GF-D8 (cell line): Measurements from ENCODE around the gene RSPH3.
"Not testable (repeated sequence)": the region's sequence is repeated elsewhere in the genome, so short reads cannot be mapped to it uniquely, and the experiment has no call there.

ENCODE experiments used
- DNase-seq: peaks from one replicate; lab custom pipeline; 2025; lab: John Stamatoyannopoulos, UW

The RSPH3 gene

GRCh38 chr6:159025224-159025623, 25.2 kb upstream of the RSPH3 start:
- DNase-seq: not testable (repeated sequence)

DNA sequence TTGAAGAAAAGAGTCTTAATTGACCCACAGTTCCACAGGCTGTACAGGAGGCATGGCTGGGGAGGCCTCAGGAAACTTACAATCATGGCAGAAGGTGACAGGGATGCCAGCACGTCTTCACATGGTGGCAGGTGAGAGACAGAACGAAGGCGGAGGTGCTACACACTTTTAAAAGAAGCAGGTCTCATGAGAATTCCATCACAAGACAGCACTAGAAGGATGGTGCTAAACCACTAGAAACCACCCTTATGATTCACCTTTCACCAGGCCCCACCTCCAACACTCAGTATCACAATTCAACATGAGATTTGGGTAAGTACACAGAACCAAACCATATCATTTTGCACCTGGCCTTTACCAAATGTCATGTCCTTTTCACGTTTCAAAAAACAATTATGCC, 23.9 kb upstream of the RSPH3 start:
- DNase-seq: no peak

DNA sequence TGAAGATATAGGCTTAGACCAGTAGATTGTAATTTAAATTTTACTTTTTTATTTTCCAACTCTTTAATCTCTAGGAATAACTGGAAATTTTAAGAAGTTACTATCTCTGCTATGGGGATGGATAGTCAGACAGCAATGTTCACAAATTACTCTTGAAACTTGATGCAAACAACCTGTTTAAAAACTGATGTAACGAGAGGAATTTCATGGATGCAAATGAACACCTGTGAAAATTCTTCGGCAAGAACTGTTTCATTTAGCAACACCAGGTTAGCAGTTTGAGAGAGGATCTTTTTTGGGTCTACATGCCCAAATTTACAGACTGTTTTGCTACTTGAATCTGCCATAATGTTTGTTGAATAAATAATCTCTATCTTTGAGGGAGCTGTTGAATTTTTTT, 20.0 kb upstream of the RSPH3 start:
- DNase-seq: no peak

- DNase-seq: no peak
Observed at GRCh38 chr6:159017757-159018559, 18.0 kb upstream of the RSPH3 start.

GRCh38 chr6:159014406-159014805, 14.4 kb upstream of the RSPH3 start:
- no peak for DNase-seq

GRCh38 chr6:159013229-159013628, 13.2 kb upstream of the RSPH3 start:
- DNase-seq: no peak

DNA sequence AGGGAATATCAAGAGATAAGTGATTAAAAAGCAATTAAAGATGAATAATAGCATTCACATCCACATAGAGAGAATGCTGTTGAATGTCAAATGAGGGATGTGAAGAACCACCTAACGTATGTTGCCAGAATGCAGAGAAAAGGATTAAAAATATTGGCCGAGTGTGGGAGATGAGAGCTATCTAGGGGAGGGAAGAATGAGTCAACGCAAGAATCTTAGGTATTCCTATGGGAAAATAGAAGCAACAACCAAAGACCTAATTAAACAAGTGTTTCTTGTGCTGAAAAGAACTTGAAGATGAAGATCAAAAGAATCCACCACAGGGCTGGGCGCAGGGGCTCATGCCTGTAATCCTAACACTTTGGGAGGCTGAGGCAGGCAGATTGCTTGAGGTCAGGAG, 12.2 kb upstream of the RSPH3 start:
- no peak for DNase-seq

GRCh38 chr6:159010037-159010612, 10.1 kb upstream of the RSPH3 start:
- not testable (repeated sequence) for DNase-seq

DNA sequence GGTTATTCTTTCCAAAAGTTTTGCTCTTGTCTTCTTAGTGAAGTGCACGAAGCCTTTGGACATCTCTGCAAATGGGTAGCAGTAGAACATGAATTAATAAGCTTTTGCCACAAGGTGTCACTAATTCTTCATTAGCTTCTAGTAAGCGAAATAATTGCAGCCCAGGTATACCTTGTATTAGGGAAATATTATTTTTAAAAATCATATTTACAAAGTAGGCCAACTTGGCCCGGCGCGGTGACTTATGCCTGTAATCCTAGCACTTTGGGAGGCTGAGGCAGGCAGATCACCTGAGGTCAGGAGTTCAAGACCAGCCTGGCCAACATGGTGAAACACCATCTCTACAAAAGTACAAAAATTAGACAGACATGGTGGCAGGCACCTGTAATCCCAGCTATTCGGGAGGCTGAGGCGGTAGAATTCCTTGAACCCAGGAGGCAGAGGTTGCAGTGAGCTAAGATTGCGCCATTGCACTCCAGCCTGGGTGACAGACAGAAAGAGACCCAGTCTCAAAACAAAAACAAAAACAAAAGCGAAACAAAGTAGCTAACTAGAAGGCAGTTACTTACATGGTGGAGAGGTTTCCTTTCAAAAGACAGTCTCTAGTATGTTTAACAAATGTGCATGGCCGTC, 8.8 kb upstream of the RSPH3 start:
- DNase-seq: no peak

GRCh38 chr6:159007510-159007909, 7.5 kb upstream of the RSPH3 start:
- DNase-seq: no peak

DNA sequence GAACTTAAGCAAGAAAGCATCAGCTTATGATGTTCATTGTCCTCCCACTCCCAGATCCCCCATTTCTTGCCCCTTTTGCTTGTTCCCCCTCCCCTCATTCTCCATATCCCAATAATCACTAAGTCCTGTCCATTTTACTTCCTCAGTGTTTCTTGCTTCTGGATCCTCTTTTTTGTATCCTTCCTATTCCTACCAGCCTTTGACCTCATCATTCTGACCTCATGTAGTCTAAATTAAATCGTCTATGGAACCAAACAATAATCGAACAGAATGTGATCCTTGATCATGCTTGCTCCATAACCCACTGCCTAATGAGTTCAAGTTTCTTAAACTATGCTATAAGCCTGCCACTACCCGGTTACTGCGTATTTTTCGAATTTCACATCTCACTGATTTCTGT, 5.4 kb upstream of the RSPH3 start:
- no peak for DNase-seq

- no peak for DNase-seq
Observed at GRCh38 chr6:159004592-159004991, 4.6 kb upstream of the RSPH3 start.

GRCh38 chr6:159002432-159003155, 2.6 kb upstream of the RSPH3 start:
- no peak for DNase-seq

DNA sequence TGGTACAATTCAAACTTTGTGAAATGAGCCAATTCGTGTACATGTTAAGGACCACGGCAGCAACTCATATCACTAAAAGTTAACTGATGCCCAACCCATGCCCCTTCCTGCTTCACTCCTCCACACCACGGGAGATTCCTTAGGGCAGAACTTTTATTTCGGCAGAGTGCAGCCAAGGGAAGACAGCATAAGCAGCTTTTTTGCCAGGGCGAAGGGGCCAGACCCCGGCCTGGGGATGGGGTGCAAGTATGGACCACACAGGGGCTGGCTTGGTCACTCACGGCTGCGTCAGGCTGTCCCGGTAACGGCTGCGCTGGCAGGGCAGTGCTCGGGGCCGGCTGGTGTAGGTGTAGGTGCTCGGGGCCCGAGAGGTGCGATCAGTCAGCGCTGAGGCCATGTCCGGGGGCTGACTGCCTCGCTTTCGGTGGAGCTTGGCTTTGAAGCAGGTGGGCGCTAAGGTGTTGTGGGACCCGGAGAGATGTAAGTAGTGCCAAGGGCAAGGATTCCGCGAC, 792 bp downstream of the RSPH3 start:
- DNase-seq: no peak

GRCh38 chr6:158996856-158997255, 3.1 kb downstream of the RSPH3 start:
- DNase-seq: no peak

- DNase-seq: no peak
Observed at GRCh38 chr6:158993639-158994038, 6.4 kb downstream of the RSPH3 start.

GRCh38 chr6:158991017-158991723, 8.8 kb downstream of the RSPH3 start:
- no peak for DNase-seq

DNA sequence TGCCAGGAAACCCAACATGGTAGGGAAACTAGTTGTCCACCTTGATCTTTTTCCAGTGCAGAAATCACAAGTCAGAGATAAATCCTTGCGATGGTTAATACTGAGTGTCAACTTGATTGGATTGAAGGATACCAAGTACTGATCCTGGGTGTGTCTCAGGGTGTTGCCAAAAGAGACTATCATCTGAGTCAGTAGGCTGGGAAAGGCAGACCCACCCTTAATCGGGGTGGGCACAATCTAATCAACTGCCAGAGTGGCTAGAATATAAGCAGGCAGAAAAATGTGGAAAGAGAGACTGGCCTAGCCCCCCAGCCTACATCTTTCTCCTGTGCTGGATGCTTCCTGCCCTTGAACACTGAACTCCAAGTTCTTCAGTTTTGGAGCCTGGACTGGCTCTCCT, 10.3 kb downstream of the RSPH3 start:
- DNase-seq: not testable (repeated sequence)

DNA sequence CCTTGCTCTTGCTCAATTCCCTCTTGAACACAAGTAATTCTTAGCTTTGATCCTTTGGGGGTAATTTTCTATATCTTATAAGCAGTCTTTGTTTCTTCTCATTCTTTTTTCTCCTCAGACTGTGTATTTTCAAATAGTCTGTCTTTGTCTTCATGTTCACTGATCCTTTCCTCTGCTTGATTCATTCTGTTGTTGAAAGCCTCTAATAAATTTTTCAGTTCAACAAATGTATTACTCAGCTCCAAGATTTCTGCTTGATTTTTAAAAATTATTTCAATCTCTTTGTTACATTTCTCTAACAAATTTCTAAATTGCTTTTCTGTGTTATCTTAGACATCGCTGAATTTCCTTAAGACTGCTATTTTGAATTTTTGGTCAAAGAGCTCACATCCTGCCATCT, 11.5 kb downstream of the RSPH3 start:
- DNase-seq: no peak

GRCh38 chr6:158987657-158988056, 12.3 kb downstream of the RSPH3 start:
- no peak for DNase-seq

DNA sequence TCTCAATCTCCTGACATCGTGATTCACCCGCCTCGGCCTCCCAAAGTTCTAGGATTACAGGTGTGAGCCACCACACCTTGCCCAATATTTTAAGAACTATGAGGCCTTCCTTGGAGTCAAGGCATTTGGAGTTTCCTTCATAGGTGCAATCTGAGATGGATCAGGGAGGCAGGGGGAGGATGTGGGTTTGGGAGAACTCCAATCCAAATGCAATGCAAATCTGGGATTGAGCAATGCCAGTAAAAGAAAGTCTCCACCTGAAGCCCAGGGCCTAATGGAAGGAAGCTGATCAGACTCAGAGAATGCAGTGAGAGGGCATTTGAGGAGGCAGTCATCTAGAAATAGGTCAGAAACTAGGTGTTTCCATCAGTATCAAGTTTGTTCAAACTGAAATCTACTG, 21.2 kb downstream of the RSPH3 start:
- DNase-seq: no peak

- no peak for DNase-seq
Observed at GRCh38 chr6:158977382-158977781, 22.6 kb downstream of the RSPH3 start.
